Stimulated activated CD4-positive, alpha-beta T cell treated with anti-CD3 and anti-CD28 coated beads, Interleukin-4, amount 100 ng/mL, for 4 hours (primary cell): ENCODE measurements around the gene TUBB2B.
"Not testable (repeated sequence)": the region's sequence is repeated elsewhere in the genome, so short reads cannot be mapped to it uniquely, and the experiment has no call there.

ENCODE experiments used
- DNase-seq, 2 experiments: peaks; one replicate each; pipeline ENCODE4 v3.0.0-alpha.2; 2020

TUBB2B gene

DNA sequence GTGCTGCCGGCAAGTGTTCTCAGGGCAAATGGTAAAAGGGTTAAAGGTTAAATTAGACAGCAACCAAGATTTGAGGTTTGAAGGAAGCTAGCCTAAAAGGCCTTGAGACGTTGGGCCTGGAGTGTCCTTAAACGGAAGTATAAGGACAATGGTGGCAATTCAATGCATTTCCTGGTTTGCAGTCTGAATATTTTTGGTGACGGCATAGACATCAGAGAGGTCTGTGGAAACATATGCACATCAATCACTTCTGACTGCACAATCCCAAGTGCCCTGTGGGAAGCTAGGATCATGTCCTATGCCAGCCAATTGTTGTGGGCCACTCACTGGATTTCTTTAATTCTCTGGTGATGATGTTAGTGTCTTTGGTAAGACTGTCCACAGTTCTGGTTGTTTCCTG lies 44.4 kb downstream of the TUBB2B start:
- no peak for DNase-seq

DNA sequence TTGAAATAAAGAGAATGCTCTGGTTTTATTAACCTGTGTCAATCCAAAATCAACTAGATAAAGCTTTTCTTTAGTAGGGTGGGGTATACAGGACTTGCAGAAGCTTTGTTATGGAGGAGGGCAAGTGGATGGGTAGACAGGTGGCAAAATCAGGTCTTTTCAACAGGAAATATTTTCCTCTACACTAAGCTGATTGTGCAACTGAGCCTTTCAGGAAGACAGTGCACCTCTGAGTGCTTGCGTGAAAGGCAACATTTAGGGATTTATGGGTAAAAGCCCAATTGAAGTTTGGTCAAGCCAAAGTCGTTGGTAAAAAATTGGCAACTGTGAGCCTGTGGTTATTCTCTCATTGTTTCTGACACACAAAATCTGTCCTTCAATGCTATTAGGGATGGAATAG lies 46.3 kb downstream of the TUBB2B start:
- DNase-seq = no peak

DNA sequence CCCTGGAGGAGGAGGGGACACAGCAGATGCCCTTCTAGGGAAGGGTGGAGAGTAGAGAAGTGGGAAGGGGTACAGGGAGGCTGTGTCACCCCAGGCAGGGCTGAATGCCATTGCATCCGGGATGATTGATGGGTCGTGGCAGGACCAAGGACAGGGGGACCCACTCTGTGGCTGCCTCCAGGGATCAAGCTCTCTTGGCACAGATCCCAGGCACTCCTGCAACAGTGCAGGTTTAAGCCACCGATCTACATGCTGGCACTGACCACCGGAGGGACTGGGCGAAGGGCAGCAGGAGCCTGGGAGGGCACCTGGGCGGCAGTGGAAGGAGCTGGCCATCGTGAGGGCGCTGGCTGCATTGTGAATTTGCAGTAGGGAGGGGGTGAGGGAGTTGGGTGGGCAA lies 47.5 kb downstream of the TUBB2B start:
- DNase-seq = not testable (repeated sequence)

DNA sequence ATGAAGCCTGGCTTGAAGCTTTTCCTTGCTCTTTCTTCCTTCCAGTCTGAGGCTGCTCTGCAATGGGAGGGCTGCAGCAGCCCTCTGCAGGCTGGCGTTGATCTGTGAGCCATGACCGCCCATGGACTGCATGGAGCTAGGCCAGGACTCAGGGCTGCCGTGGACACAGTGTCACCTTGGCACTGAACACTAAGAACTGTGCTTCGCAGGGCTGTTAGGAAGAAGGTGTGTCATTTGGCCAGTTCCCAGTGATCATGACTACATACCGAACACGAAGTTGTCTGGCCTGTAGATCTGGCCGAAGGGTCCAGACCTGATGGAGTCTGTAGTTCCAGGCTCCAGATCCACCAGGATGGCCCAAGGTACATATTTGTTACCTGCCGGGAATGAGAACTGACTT lies 48.8 kb downstream of the TUBB2B start:
- DNase-seq = not testable (repeated sequence)

DNA sequence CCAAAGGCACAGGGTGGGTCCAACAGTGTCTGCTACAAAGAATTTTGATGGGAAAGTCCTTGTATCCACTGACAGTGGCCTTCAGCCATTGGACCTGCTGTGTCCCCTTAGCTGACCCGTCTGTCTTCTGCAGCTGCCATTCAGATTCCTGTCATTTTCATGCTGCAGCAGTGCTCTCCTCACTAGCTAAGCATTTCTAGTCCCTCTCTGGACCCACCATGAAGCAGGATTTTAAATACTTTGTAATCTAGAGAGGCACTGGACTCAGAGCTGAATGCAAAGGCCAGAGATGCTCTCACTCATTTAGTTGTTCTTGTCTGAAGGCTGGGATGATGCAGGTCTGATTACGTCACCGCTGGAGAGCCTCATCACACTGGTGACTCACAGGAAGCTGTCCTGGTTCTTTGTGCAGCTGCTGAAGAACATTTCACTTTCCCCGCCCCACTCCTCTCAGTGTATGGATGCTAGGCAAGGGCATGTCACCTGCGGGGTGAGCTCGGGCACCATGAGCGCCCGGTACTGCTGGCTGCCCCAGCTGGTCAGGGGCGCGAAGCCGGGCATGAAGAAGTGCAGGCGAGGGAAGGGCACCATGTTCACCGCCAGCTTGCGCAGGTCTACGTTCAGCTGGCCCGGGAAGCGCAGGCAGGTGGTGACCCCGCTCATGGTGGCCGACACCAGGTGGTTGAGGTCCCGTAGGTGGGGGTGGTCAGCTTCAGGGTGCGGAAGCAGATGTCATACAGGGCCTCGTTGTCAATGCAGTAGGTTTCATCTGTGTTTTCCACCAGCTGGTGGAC lies 50.7 kb downstream of the TUBB2B start:
- peak; percentile 27 to 52 for DNase-seq

DNA sequence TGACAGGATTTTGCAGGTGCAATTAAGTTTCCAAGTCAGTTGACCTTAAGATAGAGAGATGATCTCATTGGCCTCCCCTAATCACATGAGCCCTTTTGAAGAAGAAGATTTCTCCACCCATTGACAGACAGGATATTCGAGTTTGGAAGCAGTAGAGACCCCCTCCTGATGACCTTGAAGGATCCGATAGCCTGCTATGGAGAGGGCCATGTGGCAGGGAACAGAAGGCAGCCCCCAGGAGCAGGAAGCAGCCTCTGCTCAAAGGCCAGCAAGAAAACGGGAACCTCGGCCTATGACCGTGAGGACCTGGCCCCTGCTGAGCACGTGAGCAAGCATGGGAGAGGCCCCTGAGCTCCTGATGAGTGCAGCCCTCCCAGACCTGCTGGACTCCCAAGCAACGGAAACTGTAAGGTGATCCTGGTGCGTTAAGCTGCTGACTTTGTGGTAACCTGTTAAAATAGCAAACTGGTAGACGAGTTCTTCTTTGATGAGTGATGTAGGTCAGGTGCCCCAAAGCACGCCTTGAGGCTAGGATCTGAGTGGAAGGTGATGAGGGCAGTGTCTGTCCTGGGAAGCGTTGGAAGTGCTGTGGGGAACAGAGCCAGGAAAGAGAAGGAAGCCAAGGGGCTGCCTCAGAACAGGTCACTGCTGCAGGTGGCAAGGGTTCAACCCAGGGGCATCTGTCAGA lies 51.6 kb downstream of the TUBB2B start:
- no peak for DNase-seq
